ENCODE measurements around the gene PRDM12.
A peak's percentile ranks its signal among the peaks of the same experiment; 100 is the strongest.

Gene PRDM12

DNA sequence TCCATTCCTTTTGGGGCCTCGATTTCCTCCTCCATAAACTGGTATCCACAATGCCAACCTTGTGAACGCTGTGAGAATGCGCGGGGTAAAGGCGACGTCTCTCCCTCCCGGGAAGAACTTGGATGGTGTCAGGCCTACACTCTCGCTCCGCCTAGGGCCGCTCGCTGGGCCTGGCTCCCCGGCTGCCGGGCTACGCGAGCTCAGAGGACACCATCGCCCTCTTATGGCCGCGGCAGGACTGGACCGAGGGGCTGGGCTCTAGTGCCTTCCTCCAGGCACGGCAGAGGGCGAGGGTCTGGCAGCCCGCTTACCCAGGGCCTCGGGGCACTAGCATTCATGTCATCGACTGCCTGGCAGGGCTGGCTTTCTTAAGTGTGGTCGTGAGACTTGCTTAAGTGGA lies 27.9 kb downstream of the PRDM12 start:
- DNase-seq = no peak

GRCh38 chr9:130693101-130693425 lies 28.7 kb downstream of the PRDM12 start:
- no peak for DNase-seq

- peak; percentile 96 to 99 for DNase-seq
Observed at GRCh38 chr9:130693426-130694191, 29.2 kb downstream of the PRDM12 start, which contains the start of gene EXOSC2. Gene EXOSC2 (plus strand): TSS chr9:130693780. CDS start chr9:130693792, 12 bp downstream.

DNA sequence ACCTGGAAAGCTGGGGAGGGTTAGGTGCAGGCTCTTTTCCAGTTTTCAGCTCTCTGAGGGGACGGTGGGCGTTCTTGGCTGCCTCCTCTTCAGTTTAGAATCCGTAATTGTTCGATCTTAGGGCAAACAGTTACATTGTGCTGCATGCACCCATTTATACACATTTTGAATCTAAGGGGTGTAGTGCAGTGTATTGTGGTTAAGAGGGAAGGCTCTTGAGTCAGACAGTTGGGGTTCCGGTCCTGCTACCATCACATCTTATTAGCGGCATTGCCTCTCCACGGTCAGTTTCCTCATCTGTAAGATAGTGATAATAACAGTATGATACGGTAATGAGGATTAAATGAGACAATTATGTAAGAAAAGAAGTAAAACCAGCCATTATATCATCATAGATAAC lies 29.8 kb downstream of the PRDM12 start:
- no peak for DNase-seq

- DNase-seq = no peak
Observed at GRCh38 chr9:130696139-130696650, 31.8 kb downstream of the PRDM12 start.

GRCh38 chr9:130696996-130697395 lies 32.6 kb downstream of the PRDM12 start:
- no peak for DNase-seq

DNA sequence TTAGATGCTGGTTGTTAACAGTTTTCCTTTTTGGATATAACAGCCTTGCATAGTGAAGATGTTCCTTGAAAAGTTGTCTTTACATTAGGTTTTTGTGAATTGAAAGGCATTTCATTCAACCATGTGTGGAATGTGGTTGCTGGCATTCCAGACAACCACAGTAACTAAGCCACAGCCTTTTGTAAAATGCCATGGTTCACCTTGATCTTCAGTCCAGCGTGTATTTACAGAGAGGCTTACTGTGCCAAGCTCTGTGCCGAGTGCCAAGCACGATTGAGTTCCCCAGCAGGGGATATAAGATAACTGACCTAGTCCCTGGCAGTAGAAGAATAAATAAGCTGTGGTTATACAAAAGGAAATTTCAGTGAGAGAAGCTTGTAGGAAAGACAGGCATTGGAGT lies 34.1 kb downstream of the PRDM12 start:
- no peak for DNase-seq

GRCh38 chr9:130699047-130699446 lies 34.7 kb downstream of the PRDM12 start:
- DNase-seq = no peak

DNA sequence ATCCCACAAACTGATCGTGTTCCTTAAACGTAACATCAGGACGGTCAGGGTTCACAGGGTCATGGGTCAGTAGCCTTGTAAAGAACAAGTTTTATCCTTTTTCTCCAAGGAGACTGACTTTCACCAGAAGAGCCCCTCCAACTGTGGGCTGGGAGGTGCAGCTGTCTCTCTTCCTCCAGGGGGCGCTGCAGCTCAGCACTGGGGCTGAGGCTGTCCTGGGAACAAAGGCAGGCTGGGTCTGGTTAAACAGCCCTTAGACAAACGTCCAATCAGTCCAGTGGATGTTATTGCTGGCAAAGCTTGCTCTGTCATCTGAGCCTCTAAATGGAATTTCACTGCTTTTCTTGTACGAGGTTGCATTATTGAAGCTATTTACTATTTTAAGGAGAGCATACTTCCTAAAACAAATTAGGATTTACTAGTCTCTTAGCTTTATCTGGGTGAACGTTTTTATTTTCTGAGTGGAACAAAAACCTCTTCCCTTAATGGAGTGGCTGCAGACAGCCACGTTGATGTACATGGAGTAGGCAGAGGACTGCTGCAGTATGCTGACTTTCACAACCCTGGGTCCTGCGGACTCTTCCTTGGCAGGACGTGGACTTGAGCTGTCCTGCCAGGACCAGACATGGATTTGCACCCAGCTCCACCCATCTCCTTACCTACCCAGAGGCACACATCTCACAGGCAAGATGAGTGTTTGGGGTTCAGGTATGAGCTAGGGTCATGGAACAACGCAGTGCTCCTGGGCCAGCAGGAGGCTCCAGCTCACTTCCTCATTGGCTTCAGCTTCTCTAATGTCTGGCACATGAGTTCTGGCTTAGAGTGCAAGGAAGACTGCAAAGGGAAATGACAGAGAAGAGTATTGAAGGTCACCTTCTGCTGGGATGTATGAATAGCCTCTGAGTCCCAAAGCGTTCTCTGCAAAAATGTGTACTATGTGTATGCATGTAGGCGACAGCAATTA lies 36.9 kb downstream of the PRDM12 start:
- peak; percentile 47 to 70 for DNase-seq

DNA sequence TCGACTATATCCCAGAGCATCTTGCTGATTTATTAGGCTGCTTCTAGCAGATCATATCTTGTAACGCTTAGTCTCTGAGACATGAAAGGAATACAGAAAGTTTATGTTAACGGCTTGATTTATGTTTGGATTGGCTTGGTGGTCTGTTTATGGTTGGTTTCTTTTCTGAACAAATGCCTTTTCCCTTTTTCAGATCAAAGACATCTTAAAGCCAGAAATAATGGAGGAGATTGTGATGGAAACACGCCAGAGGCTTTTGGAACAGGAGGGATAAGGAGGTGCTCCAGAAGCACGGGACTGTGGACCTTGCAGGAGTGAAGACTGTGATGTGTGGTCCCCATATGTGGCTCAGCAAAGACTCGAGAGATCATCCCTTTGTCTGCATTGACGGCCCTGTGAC lies 39.1 kb downstream of the PRDM12 start:
- DNase-seq = no peak

DNA sequence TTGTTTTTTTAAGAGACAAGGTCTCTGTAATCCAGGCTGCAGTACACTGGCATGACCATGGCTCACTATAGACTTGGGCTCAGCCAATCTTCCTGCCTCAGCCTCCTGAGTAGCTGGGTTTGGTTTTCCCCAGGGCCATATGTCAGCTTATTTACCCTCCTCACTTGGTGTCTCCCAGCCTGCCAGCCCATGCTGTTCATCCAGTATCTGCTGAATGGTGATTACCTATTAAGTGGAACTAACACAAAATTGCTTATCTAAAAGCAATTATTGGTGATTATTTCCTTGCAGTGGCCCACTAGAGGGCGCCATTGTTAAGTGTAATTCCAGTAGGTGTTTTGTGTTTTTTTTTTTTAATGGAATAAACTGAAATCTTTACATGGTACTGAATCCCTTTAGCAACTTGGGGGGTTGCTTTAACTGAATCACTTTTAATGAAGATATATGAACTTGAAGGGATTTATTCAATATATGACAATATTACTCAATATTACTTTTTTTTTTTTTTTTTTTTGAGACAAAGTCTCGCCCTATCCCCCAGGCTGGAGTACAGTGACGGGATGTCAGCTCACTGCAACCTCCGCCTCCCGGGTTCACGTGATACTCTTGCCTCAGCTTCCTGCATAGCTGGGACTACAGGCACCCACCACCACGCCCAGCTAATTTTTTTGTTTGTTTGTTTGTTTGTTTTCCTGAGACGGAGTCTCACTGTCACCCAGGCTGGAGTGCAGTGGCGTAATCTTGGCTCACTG lies 43.0 kb downstream of the PRDM12 start:
- DNase-seq = peak; percentile 51 to 64

DNA sequence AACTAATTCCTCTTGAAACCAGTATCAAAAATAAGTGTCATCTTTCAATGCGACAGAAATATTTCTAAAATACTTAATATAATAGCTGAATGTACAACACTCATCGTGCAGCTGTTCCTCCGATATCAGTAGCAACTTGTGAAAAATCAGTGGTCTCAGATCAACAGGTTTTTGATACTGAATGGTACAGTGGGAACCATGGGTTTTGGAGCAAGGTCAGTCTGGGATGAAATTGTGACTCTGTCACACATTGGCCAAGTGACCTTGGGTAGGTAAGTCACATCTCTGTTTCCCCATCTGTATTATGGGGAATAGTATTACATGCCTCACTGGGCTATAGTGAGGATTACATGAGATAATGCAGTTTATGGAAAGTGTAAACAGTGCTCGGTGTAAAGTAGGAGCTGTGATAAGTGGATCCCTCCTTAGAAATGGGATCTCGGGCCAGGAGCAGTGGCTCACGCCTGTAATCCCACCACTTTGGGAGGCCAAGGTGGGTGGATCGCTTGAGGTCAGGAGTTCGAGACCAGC lies 46.5 kb downstream of the PRDM12 start:
- no peak for DNase-seq

GRCh38 chr9:130711469-130711868 lies 47.1 kb downstream of the PRDM12 start:
- DNase-seq = no peak

DNA sequence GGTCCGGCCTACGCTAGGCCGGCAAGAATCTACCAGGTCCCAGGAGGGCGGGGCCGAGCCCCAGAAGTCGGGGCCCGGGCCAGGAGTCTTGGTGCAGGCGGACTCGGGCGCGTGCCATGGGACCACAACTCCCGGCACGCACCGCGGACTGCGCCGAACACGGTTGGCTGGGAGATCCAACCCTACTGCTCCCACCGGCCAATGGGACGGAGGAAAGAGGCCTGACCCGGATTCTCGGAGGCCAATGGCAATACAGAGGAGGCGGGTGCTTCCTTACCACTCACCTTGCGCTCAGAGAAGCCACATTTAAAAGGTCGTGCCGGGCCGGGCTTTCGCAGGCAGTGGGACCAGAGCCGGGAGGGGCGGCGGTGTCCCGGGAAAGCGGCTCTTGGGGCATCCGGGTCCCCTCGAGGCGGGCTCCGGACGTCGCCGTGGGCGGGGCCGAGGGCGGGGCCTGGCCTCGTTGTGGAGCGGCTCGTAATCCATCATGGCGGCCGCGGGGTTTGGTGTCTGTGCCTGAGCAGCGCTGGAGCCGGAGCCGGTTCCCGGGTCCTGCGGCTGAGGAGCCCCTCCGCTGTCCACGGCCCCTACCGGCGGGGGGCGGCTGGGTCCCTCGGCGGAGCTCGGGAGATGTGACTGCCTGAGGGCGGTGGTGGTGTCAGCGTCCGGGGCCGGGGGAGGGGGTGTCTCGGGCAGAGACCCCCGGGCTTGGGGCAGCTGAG lies 48.3 kb downstream of the PRDM12 start:
- peak; percentile 91 to 96 for DNase-seq

GRCh38 chr9:130713286-130713960 lies 49.0 kb downstream of the PRDM12 start:
- no peak for DNase-seq

DNA sequence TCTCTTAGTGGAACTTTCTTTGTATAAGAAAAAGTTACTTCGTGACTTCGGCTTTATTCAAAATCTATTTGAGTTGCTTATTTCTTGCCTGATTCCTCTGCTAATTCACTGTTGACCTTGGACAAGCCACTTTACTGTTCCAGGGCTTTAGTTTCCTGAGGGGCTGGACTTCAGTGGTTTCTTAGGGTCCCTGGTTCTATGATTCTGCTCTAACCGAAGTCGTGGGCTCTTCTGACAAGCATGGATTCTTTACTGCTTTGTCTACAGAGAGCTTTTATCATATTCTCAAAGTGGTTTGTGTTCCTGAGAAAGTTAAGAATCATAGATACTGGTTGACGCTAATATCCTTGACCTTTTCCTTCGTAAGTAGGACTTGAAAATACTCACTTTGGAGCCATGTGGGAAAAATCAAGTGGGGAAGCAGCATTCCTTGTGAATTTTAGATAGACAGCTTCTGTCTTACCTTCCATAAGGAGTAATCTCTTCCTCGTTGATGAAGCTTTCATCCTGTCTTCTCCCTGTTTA lies 50.3 kb downstream of the PRDM12 start:
- no peak for DNase-seq

DNA sequence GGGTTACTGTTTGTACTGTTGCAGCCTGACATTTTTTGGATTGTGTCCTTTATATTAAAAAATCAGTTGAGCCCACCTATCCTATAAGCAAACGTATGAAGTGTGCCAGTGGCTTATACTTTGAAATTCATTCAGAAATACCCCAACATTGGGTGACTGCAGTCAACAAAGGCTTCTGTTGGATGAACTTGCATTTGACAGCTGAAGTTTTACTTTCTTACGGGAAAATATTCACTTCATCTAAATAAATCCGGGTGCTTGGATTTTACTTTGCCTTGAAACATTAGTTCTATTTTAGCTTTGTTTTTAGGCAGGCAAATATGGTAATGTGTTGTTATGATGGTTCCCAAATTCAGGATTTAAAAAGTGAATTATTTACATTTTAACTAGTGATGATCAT lies 50.9 kb downstream of the PRDM12 start:
- no peak for DNase-seq

- DNase-seq = no peak
Observed at GRCh38 chr9:130718562-130718961, 54.2 kb downstream of the PRDM12 start.

DNA sequence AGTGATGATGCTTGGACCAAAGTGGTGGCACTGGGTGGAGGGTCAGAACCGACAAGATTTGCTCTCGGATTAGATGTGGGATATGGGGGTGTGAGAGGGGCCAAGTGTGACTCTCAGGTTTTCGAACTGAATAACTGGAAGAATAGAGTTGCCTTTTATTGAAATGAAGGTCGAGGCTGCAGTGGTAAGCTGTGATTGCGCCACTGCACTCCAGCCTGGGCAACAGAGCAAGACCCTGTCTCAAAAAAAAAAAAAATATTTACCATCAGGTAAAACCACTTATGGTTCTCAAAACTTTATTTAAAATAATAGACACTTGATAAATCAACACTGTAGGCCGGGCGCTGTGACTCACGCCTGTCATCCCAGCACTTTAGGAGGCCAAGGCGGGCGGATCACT lies 56.4 kb downstream of the PRDM12 start:
- DNase-seq = no peak

DNA sequence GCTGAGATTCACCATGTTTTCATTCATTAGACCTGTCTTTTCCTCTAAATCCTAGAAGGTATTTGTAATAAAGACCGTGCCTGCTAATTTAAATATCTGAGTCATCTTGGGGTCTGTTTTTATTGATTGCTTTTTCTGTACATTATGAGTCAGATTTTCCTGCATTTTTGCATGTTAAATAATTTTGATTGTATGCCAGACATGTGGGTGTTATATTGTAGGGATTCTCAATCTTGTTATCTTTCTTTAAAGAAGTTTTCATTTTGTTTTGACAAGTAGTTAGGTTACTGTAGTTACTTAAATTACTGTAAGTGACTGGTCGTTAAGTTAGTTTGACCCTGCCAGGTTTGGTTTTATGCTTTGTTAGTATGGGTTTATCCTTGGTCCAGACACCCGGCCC lies 64.3 kb downstream of the PRDM12 start:
- DNase-seq = no peak

GRCh38 chr9:130729145-130729544 lies 64.8 kb downstream of the PRDM12 start:
- no peak for DNase-seq

Measured in stimulated activated CD4-positive, alpha-beta T cell treated with anti-CD3 and anti-CD28 coated beads, Interleukin-4, amount 100 ng/mL, for 4 hours (primary cell).